ENCODE data around the gene PLXNB1. TPM values are rescaled to one million over a fixed set of nuclear protein-coding genes. Genes with fewer than 3 reads are reported as not detected.
"Not testable (repeated sequence)": the region's sequence is repeated elsewhere in the genome, so short reads cannot be mapped to it uniquely, and the experiment has no call there.

The PLXNB1 gene
- total RNA-seq, 1 donor from 2014 or later = 62.0 TPM

GRCh38 chr3:48405343-48405881, 24.5 kb downstream of the PLXNB1 start:
- peak; percentile 26 for ATAC-seq

DNA sequence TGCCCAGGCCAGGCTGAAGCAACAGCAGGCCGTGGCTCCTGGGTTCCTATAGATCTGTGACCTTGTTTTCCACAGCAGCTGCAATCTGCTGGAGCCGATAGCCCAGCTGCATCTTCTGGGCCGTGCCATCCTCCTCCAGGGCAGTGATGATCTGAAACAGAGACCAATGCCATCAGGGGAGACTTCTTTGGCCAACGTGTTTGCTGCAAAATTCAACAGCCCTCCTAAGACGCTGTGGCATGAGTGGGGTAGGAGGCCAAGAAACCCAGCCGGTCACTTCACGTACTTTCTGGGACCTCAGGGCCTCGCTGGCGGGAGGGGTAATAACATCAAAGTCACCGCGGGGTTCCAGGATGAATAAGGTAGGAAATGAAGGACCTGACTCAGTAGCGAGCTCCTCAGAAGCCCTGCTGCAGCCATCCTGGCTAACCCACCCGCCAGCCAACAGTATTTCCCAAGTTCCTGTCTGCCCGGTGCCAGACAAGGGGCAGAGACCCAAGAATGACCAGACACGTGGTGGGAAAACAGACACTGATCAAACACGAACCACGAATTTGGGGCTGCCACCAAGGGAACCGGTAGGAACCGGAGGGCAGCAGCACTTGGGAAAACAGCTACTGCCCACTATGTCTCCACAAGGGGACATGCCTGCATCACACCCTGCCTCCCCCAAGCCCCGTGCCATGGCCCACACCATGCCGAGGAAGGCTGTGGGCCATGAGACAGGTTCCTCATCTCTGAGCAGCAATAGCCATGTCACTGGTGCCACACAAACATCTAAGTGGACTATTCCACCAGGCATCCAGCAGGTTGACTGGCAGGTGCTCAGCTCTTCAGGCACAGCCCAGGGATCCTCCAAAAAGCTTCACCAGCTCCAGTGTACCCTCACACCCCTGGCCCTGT, 25.2 kb downstream of the PLXNB1 start:
- no peak for ATAC-seq

GRCh38 chr3:48403533-48404439, 26.1 kb downstream of the PLXNB1 start:
- no peak for ATAC-seq

GRCh38 chr3:48402907-48403306, 27.0 kb downstream of the PLXNB1 start:
- no peak for ATAC-seq

- ATAC-seq = peak; percentile 75
Measured at GRCh38 chr3:48402281-48402732, 27.6 kb downstream of the PLXNB1 start.

GRCh38 chr3:48401434-48401901, 28.4 kb downstream of the PLXNB1 start:
- ATAC-seq = not testable (repeated sequence)

GRCh38 chr3:48400824-48401433, 29.0 kb downstream of the PLXNB1 start:
- peak; percentile 39 for ATAC-seq

DNA sequence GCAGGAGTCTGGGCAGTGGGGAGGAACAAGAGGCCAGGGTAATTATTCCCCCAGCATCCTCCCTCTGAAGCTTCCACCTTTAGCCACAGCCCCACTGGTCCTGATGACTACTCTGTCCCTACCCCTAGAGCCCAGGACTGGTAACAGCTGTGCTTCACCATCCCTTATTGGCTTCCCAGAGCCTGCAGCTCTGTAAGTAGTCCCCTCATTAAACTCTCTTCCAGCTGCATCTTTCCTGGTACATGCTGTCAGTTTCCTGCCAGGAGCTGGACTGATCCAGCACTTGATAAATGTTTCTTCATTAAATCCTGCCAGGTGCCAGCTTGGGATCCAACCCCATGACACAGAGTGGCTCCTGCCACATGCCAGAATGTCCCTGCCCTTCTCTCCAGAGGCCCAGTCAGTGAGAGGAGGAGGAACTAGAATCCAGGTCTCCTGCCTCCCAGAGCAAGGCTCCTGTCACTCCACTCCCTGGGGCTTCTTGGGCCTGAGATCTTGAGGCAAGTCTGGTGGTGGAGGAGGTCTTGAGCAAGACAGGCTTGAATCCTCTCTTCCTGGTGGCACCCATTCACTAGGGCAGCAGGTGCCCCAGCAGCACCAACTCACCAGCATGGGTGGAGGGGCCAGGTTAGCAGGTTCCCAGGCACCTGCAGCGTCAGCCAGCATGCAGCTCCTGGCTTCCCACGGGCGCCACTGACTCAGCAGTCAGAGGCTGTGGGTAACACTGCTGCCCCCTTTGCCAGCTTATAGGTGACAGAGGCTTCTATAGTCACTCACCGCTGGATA, 30.3 kb downstream of the PLXNB1 start:
- peak; percentile 69 for ATAC-seq

DNA sequence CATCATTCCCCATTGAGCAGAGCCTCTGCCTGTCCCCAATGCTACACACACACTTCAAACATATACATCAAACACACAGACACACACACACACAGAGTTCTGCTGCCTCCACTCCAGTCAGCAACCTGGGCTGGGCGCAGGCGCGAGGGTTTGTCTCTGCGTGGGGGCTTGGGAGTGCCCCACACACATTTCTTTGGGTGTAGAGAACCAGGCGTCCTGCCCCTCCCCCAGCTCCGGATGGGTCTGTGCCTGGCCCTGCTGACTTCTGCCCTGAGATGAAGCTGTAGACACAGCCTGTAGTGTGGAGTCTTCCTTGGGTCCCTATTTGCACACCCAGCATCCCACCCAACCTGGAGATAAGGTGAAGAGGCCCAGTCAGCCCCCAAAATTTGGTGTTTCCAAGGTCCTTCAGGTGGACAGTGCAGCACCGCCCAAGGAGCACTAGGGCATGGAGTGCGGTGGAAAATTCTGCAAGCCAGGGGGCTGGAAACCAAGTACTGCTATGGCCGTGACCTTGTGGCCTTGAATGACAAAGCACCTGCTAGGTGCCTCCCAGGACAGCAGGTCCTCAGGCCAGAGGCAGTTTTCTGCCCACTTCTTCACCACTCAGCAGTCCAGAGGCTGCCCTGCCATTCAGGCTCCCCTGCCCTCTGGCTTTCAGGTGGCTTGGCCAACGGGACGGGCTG, 31.0 kb downstream of the PLXNB1 start:
- ATAC-seq = no peak

DNA sequence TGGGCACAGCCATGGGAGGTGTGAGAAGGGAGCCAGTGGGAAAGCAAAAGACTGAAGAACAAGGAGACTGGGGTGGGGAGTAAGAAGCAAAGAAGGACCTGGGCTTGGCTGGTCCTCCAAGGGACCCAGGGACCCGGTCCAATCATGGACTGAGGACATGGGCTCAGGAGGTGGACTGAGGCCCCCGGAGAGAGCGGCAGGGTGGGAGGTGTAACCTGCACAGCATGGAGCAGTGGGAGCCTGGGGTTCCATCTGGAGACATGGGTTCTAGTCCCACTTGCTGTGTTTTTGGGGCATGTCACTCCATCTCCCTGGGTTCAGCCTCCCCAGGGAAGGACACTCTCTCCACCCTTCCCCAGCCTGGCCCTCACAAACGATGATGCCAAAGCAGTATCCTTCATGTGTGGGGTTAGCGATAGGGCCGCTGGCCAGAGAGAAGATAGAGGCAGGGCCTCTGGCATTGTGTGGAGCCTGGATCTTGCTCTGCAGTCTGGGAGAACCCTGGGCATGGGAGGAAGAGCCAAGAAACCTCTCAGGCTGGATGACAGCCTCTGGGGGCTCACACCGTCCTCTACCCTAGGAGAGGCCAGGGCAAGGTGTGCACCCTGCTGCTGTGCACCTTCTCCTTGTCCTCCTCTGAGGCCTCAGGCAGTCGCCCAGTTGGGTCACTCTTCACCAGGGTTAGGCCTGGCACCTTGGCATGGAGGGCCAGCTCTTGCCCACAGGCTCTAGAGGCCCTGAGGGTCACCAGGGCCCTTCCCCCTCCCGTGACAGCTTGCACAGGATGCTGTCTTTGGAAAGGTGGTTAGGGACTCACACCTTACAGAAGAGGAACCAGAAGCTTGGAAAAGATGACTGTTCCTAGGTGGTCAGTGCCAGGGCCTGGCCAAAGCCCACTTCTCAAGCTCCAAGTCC, 31.9 kb downstream of the PLXNB1 start:
- ATAC-seq = peak; percentile 5

DNA sequence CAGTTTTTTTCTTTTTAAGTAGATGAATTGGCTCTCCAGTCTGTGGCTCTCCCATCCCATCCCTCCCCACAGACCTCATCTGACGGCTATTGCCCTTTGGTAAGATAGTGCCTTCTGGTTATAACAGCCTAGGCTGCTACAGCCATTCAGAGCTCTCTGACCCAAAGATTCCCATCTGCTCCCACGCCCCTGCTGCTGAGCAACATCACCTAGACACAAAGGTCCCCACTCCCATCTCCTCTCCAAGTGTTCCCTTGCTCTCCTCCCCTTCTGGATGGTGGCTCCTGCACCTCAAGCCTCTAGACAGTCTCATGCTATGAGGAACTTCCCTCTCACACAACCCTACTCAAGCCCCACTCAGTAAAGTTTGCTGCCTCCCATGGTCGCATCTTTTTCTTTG, 34.2 kb downstream of the PLXNB1 start:
- ATAC-seq = no peak

DNA sequence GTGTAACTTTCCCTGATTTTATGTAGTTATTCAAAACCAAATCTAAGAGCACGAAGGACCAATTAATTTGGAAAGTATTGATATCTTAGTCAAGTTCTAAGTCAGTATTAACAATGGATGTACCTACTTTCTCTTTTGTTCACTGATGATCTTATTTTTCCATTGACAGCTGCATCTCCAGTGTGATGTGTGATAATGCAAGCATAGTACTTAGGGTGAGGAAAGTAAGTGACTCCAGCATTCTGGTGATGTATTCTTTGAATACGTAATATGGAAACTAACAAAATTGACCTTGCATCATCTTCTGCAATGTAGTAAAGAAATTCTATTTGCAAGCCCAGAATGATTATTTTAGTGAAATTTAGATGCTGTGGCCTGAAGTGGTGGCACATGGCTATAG, 35.5 kb downstream of the PLXNB1 start:
- ATAC-seq = no peak

- ATAC-seq = no peak
Measured at GRCh38 chr3:48388966-48389365, 40.9 kb downstream of the PLXNB1 start.

DNA sequence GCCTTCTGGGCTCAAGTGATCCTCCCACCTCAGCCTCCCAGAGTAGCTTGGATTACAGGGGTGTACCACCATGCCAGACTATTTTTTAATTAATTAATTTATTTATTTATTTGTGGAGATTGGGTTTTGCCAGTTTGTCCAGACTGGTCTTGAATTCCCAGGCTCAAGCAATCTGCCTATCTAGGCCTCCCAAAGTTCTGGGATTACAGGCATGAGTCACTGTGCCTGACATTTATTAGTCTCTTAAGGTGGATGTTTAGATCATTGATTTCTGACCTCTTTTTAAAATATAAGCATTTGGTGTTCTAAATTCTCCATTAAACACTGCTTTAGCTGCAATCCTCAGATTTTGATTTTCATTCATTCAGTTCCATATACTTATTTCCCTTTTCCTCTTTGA, 42.3 kb downstream of the PLXNB1 start:
- ATAC-seq = no peak

DNA sequence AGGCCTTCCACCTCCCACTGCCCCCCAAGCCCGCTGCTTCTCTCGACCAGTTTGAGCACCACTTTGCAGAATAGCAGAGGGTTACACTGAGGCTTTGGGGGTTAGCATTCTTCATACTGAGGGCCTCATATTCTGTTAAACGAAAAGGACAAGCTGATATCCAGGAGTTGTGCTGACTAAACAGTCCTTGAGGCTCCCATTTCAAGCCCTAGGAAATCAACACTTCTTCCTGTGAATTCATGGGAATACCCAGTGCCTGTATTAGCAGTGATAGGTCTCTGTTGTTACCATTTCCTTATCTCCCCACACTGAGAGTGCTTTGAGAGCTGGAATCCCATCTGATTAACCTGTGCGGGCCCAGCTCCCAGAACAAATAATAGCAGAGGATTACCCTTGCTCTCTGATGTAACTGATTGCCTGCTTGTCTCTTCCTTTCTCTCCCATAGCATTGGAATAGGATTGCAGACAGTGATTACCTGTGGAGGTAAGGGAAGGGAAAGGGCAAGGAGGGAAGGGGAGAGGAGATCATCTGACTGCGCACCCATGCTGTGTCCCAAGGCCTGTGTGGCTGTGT, 56.9 kb downstream of the PLXNB1 start:
- no peak for ATAC-seq

DNA sequence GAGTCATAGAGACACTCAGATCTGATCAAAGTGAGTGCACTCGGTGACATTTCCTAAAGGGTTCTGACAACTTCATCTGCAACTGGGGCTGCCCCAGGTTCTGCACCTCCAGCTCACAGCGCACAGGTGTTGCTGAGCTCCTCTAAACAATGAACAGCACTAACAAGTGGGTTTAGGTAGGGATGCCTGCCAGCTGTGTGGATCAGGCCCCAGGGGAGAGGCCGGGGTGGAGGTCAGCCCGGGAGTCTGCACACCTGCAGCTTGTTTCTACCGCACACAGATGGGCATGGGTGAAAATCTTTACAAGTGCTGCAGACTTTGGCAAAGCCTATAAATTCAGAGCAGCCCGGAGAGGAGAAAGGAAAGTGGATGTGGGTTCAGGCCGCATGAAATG, 57.5 kb downstream of the PLXNB1 start:
- ATAC-seq = no peak

DNA sequence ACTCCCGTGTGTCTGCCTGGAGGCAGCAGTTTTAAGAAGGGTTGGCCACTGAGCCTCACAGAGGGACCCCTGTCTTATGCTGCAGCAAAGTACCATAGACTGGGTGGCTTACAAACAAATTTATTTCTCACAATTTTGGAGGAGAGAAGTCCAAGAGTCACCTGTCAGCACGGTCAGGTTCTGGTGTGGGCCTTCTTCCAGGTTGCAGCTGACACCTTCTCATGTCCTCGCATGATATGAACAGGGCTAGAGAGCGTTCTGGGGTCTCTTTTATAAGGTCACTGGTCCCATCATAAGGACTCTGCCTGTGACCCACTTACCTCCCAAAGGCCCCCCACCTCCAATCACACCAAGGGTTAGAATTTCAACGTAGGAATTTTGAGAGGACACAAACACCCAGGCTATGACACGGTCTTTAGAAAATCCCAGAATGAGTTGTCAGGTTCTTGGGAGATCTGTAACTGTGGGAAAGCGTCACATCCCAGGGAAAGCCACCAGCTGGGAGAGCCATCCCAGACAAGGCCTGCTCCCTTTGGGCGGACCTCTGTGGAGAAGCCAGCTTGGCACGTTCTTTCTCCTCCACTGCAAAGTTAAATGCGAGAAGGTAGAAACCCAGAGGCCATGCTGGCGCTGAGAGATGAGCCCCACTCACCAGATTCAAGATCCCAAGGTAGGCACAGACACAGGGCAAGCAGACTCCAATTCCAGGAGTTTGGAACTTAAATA, 58.1 kb downstream of the PLXNB1 start, which contains the start of gene FBXW12:
Gene FBXW12, plus strand, starts transcription at position 569 of the 726 bp plus-strand sequence. CDS start 549 bp downstream, outside the sequence.
- ATAC-seq = no peak

DNA sequence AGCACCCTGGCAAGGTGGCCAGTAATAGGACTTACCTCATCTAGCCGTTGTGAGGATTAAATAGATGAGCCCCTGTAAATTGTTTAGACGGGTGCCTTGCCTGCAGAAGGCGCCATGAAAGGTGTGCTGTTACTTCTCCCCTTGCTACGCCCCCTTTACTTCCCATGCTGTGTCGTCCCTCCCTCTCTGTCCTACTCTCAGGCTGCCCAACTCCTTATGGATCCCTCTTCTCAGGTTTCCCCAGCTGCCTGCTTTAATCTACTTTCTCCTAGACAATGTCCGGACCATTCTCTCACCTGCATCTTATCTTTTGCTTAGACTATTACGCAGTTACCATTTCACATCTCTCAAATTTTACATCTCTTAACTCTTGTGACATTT, 59.6 kb downstream of the PLXNB1 start:
- ATAC-seq = no peak

Measured in esophagus mucosa (tissue), 1 donor.